ENCODE measurements around the gene WDCP. TPM values are rescaled to one million over a fixed set of nuclear protein-coding genes. Genes with fewer than 3 reads are reported as not detected.

The WDCP gene
- total and polyA plus RNA-seq, 9 donors = 3.8 to 16.0 (median 11.5) TPM

DNA sequence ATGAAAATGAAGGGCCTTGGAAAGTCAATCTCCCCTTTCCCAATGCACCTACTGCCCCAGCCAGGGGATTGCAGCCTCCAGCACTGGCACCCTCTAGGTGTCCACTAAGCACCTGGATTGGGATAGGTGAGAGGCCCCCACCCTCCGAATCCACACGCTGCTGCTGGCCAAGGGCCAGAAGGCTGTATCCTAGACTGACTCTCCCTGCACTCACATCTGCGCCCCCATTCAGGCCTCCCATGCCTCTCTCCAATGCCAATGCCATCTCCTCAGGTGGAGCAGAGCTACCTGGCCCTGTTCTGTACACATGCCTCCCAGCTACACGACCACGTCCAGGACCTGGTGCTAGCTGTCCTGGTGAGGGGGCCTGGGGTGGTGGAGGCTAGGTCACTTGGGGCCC is 27.5 kb downstream of the WDCP start:
- no peak overlapping the region for H3K4me3 ChIP-seq
- H3K4me1 ChIP-seq (ENCODE audit: insufficient read depth) = no peaks in the 10 kb centered on the region
- DNase-seq = no peak
- intact Hi-C loops (cut with DNase I) = no loop called here
- no peaks in the 10 kb centered on the region for H3K36me3 ChIP-seq
- TF ChIP-seq, protein P1, sequence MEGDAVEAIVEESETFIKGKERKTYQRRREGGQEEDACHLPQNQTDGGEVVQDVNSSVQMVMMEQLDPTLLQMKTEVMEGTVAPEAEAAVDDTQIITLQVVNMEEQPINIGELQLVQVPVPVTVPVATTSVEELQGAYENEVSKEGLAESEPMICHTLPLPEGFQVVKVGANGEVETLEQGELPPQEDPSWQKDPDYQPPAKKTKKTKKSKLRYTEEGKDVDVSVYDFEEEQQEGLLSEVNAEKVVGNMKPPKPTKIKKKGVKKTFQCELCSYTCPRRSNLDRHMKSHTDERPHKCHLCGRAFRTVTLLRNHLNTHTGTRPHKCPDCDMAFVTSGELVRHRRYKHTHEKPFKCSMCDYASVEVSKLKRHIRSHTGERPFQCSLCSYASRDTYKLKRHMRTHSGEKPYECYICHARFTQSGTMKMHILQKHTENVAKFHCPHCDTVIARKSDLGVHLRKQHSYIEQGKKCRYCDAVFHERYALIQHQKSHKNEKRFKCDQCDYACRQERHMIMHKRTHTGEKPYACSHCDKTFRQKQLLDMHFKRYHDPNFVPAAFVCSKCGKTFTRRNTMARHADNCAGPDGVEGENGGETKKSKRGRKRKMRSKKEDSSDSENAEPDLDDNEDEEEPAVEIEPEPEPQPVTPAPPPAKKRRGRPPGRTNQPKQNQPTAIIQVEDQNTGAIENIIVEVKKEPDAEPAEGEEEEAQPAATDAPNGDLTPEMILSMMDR (IDR thresholded peaks at IDR 0.05) = no peak
- TF ChIP-seq EP300 (IDR thresholded peaks at IDR 0.05) = no peak
- TF ChIP-seq POLR2A (IDR thresholded peaks at IDR 0.05) = no peak
- H3K27me3 ChIP-seq = no peaks in the 10 kb centered on the region
- 81 to 90% (median 90%) methylated on average over 5 of the region's 5 CpGs for WGBS, 3 donors
- H3K27ac ChIP-seq = no peak overlapping the region
- no peaks in the 10 kb centered on the region for H3K9me3 ChIP-seq

DNA sequence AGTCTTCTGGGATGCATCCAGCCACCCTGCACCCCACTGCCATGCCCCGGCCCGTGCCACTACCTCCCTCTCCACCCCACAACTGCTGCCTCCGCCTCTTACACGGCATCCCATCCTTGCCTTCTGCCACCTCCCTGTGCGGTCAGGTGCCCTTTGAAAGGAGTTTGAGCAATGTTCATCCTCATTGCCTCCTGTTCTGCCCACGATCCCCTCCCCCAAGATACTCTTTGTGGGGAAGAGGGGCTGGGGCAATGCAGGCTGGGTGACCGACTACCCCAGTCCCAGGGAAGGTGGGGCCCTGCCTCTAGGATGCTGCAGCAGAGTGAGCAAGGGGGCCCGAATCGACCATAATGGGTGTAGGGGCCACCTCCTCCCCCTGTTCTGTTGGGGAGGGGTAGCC is 28.9 kb downstream of the WDCP start:
- intact Hi-C loops (cut with DNase I) = no loop called here
- WGBS, 3 donors = 79 to 85% (median 82%) methylated on average over 9 of the region's 9 CpGs

DNA sequence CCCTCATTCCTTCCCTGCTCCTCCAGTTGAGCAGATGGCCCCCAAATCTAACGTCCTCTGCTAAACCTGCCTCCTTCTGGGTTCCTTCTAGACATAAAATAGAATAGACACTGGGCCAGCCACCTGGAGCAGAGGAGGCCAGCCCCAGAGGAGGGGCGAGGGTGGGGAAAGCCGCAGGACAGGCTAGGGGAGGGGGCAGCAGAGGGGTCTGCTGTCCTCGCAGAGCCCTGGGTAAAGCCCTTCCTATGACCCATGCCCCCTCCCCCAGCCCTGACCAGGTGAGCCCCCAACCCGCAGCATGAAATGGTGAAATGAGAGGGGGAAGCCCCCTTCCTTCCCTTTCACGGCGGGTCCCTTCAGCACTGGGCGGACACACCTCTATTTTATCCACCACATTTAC is 29.5 kb downstream of the WDCP start:
- no peak overlapping the region for H3K4me3 ChIP-seq
- 81 to 84% (median 83%) methylated on average over 8 of the region's 8 CpGs for WGBS, 3 donors
- TF ChIP-seq POLR2A (IDR thresholded peaks at IDR 0.05) (no peak), EP300 (IDR thresholded peaks at IDR 0.05) (no peak)
- TF ChIP-seq, protein P1 (IDR thresholded peaks at IDR 0.05) = no peak
- intact Hi-C loops (cut with DNase I) = no loop called here
- H3K27me3 ChIP-seq = no peaks in the 10 kb centered on the region
- H3K9me3 ChIP-seq = no peaks in the 10 kb centered on the region
- no peaks in the 10 kb centered on the region for H3K4me1 ChIP-seq (ENCODE audit: insufficient read depth)
- no peak overlapping the region for H3K27ac ChIP-seq
- H3K36me3 ChIP-seq = no peaks in the 10 kb centered on the region
- DNase-seq = no peak

More for the DNA sequence above, 28.9 kb downstream of the WDCP start:
- Histone ChIP-seq H3K27ac (no peak overlapping the region), H3K4me1 (ENCODE audit: insufficient read depth) (no peaks in the 10 kb centered on the region), H3K36me3 (no peaks in the 10 kb centered on the region), H3K4me3 (no peak overlapping the region), H3K9me3 (no peaks in the 10 kb centered on the region), H3K27me3 (no peaks in the 10 kb centered on the region)
- DNase-seq = no peak
- TF ChIP-seq EP300 (IDR thresholded peaks at IDR 0.05) (no peak), POLR2A (IDR thresholded peaks at IDR 0.05) (no peak)
- TF ChIP-seq, protein P1 (IDR thresholded peaks at IDR 0.05) = no peak

DNA sequence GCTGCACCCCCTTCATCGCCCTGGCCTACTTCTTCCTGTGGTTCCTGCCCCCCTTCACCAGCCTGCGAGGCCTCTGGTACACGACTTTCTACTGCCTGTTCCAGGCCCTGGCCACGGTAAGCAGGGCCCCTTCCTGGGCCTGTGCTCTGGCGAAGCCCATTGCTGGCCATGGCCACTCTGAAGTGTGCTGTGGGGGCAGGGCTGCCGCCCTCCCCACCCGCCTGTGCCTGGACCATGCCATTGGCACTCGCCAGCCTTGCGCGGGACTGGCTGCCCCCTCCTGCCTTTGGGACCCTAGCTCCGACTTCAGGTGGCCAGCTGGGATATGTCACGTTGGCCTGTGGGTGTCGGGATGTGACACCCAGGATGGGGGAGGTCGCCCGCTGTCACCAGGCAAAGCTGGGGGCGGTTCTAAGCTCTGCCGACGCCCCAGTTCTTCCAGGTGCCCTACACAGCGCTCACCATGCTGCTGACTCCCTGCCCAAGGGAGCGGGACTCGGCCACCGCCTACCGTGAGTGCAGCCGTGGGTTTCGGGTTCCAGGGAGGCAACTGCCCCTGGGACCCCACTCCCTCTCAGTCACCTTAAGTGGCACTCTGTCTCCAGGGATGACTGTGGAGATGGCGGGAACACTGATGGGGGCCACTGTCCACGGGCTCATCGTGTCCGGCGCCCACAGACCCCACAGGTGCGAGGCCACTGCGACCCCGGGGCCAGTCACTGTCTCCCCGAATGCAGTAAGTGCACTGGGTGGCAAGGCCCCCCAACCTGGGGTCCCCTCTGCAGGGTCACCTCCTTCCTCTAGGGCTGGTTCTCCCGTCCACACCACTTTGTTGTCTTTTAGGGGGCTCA is 30.1 kb downstream of the WDCP start:
- intact Hi-C loops (cut with DNase I) = no loop called here
- Histone ChIP-seq H3K27ac (no peak overlapping the region), H3K9me3 (no peaks in the 10 kb centered on the region), H3K36me3 (no peaks in the 10 kb centered on the region), H3K4me1 (ENCODE audit: insufficient read depth) (no peaks in the 10 kb centered on the region), H3K27me3 (no peaks in the 10 kb centered on the region), H3K4me3 (no peak overlapping the region)
- 91 to 93% (median 92%) methylated on average over 31 to 35 of the region's 35 CpGs for WGBS, 3 donors
- TF ChIP-seq POLR2A (IDR thresholded peaks at IDR 0.05) (no peak), EP300 (IDR thresholded peaks at IDR 0.05) (no peak)
- TF ChIP-seq, protein P1 (IDR thresholded peaks at IDR 0.05) = no peak
- DNase-seq = no peak
